Retinal pigment epithelial cell (primary cell): ENCODE data around the gene ELOVL2.

Experiments
- DNase-seq: peaks from one replicate; pipeline ENCODE4 v3.0.0-alpha.2; 2010; ENCODE audit warnings: low read depth
- H3K4me3 ChIP-seq: 2 replicates; pipeline ENCODE4 v1.5.1; 2011; ENCODE audit warnings: mild to moderate bottlenecking, low read length, control low read depth, moderate library complexity
- CTCF ChIP-seq: conservative IDR thresholded peaks from 2 replicates; pipeline ENCODE4 v1.5.1; 2011; ENCODE audit warnings: low read depth, low read length, control low read depth, inconsistent platforms

The ELOVL2 gene

GRCh38 chr6:10949579-10950490, 94.3 kb downstream of the ELOVL2 start:
- H3K4me3 ChIP-seq: no peak overlapping the region
- DNase-seq: no peak
- TF ChIP-seq CTCF: no peak

GRCh38 chr6:10947966-10948365, 96.1 kb downstream of the ELOVL2 start:
- no peak overlapping the region for H3K4me3 ChIP-seq
- no peak for TF ChIP-seq CTCF
- DNase-seq: no peak

GRCh38 chr6:10945845-10946244, 98.3 kb downstream of the ELOVL2 start:
- no peak overlapping the region for H3K4me3 ChIP-seq
- no peak for TF ChIP-seq CTCF
- DNase-seq: no peak

GRCh38 chr6:10939840-10940239, 104.3 kb downstream of the ELOVL2 start:
- no peak for DNase-seq
- no peak overlapping the region for H3K4me3 ChIP-seq
- no peak for TF ChIP-seq CTCF

GRCh38 chr6:10933126-10933525, 111.0 kb downstream of the ELOVL2 start:
- no peak for TF ChIP-seq CTCF
- DNase-seq: no peak

More at GRCh38 chr6:10933126-10933525, 111.0 kb downstream of the ELOVL2 start:
- no peak overlapping the region for H3K4me3 ChIP-seq
